SU-DHL-6 (cell line): ENCODE results near the gene CDH23.

Experiments
- CTCF ChIP-seq: fragments of 200-600 bp; sonication (generic); IDR thresholded peaks from one replicate; pipeline ENCODE4 v1.5.1; 2017; ENCODE audit warnings: antibody characterized with exemption, mild to moderate bottlenecking, low read length, moderate library complexity; ENCODE audit not compliant: insufficient read depth, poor library complexity, severe bottlenecking
- EZH2phosphoT487 ChIP-seq: fragments of 200-600 bp; sonication (generic), shearing (Covaris generic); conservative IDR thresholded peaks from 2 replicates; pipeline ENCODE4 v1.6.1; 2018; ENCODE audit warnings: mild to moderate bottlenecking, antibody characterized with exemption, low read length, moderate library complexity, mixed read lengths

- TF ChIP-seq CTCF (no peak), EZH2phosphoT487 (no peak)
Observed at GRCh38 chr10:71409516-71410104, 12.9 kb downstream of the CDH23 start.
